Tibial artery (tissue), 4 donors: Measurements from ENCODE around the gene ITPRIPL1.

Source experiments
- DNase-seq, 2 donors: peaks; one replicate each; pipeline ENCODE4 v3.0.0-alpha.2; 2019
- H3K27ac ChIP-seq, 2 donors: fragments of 200-600 bp; sonication (generic) in 1 of 2; 1 replicate in 1 of 2; 2 replicates in 1 of 2; pipeline ENCODE4 v1.5.1; 2018 to 2019; ENCODE audit warnings: mild to moderate bottlenecking in 1 of 2
- H3K27me3 ChIP-seq, 2 donors: fragments of 200-600 bp; sonication (generic) in 1 of 2; one replicate each; pipeline versions ENCODE4 v1.5.1 to v1.6.0; 2016 to 2019
- H3K36me3 ChIP-seq, 3 donors: fragments of 200-600 bp; sonication (generic) in 2 of 3; one replicate each; pipeline ENCODE4 v1.5.1; 2016 to 2019; ENCODE audit warnings: mild to moderate bottlenecking in 2 of 3
- H3K4me1 ChIP-seq, 4 donors: fragments of 200-600 bp; sonication (generic) in 2 of 4; 1 replicate in 3 of 4; 2 replicates in 1 of 4; pipeline ENCODE4 v1.5.1; 2016 to 2019
- H3K4me3 ChIP-seq, 2 donors: fragments of 200-600 bp; sonication (generic) in 1 of 2; 1 replicate in 1 of 2; 2 replicates in 1 of 2; pipeline ENCODE4 v1.5.1; 2018 to 2019; ENCODE audit warnings: mild to moderate bottlenecking in 2 of 2
- H3K9me3 ChIP-seq, 3 donors: fragments of 200-600 bp; sonication (generic) in 1 of 3; one replicate each; pipeline ENCODE4 v1.5.1; 2016 to 2019
- intact Hi-C: fragments of 100-400 bp; cut with DNase I; formaldehyde crosslinking; loops from one replicate; pipeline ENCODE4 v1.15.0; 2023; ENCODE audit warnings: low total_unique reads
- TF ChIP-seq, protein P1 (sequence below), 2 experiments: fragments of 200-600 bp in 1 of 2; fragments of 450-650 bp in 1 of 2; IDR thresholded peaks; one replicate each; pipeline ENCODE4 v1.5.1; 2017 to 2019; ENCODE audit warnings: antibody characterized with exemption in 2 of 2, mild to moderate bottlenecking in 1 of 2, moderate library complexity in 1 of 2

ITPRIPL1 gene

DNA sequence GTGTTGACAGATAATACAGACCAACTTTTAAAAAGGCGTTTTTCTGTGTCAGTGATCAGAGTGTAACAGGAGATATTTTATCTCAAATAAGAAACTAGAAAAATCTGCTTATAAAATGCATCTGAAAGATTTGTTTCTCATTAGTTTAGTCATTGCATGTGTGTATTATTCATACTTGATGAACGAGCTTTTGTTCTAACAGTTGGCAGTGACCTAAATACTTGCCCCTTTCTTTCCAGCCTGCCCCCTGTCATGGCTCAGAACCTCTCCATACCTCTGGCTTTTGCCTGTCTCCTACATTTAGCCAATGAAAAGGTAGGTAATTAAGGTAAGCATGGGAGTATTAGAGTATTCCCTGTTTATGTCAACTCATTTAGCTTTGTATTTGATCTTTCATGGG, 44.1 kb downstream of the ITPRIPL1 start:
- H3K9me3 ChIP-seq = no peaks in the 10 kb centered on the region
- peaks cover 0 to 11% (median 10%) of the 10 kb centered on the region in 4 donors for H3K4me1 ChIP-seq
- no peaks in the 10 kb centered on the region for H3K27me3 ChIP-seq
- intact Hi-C loops = no loop called here
- H3K36me3 ChIP-seq = no peaks in the 10 kb centered on the region
- no peak overlapping the region for H3K4me3 ChIP-seq
- no peak overlapping the region for H3K27ac ChIP-seq
- no peak for DNase-seq
- TF ChIP-seq, protein P1, sequence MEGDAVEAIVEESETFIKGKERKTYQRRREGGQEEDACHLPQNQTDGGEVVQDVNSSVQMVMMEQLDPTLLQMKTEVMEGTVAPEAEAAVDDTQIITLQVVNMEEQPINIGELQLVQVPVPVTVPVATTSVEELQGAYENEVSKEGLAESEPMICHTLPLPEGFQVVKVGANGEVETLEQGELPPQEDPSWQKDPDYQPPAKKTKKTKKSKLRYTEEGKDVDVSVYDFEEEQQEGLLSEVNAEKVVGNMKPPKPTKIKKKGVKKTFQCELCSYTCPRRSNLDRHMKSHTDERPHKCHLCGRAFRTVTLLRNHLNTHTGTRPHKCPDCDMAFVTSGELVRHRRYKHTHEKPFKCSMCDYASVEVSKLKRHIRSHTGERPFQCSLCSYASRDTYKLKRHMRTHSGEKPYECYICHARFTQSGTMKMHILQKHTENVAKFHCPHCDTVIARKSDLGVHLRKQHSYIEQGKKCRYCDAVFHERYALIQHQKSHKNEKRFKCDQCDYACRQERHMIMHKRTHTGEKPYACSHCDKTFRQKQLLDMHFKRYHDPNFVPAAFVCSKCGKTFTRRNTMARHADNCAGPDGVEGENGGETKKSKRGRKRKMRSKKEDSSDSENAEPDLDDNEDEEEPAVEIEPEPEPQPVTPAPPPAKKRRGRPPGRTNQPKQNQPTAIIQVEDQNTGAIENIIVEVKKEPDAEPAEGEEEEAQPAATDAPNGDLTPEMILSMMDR (IDR thresholded peaks at IDR 0.05) = no peak

DNA sequence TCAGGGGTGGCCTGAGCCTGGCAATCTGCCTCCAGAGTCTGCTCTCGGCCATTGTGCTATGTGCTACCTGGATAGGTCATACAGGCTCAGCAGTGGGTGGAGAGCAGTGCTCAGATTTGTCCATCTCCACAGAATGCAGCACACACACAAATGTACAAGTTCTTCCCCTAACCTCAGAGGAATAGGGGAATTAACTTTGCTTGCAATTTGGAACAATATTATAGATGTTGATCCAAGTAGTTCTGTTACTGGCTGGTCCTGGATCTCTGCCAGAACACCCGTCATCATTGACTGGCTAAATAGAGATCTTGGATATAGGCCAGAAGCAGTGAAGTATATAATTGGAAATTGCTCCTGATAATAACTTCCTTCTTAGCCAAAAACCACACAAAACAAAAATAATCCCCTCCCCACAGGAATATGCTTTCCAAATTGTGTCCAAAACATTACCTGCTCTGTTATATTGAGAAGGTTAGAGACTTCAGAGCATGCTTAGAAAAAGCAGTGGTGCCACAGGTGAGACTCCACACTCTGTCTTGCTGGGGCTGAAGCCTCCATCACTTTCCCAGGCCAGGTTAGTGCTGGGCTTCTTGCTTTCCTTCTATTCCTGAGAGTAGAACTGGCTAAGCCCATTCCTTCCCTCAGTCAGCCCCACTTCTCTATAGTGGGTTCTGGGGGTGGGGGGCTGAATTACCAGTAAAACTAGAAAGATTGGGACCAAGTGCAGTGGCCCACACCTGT, 49.3 kb downstream of the ITPRIPL1 start:
- peaks cover 0 to 5% (median 0%) of the 10 kb centered on the region in 3 donors for H3K9me3 ChIP-seq
- TF ChIP-seq, protein P1 (IDR thresholded peaks at IDR 0.05) = no peak
- no peak overlapping the region for H3K4me3 ChIP-seq
- intact Hi-C loops = no loop called here
- H3K36me3 ChIP-seq = no peaks in the 10 kb centered on the region
- DNase-seq = peak; percentile 58 to 73
- no peaks in the 10 kb centered on the region for H3K27me3 ChIP-seq
- peaks cover 0 to 19% (median 17%) of the 10 kb centered on the region in 4 donors for H3K4me1 ChIP-seq
- H3K27ac ChIP-seq = no peak overlapping the region
